Measurements from ENCODE around the gene MFNG.

- TF ChIP-seq POLR2AphosphoS5 (IDR thresholded peaks at IDR 0.05), result no peak
- no peak for TF ChIP-seq CTCF (IDR thresholded peaks at IDR 0.05)
Measured at GRCh38 chr22:37511395-37512104, 25.4 kb upstream of the MFNG start.
